Tibial nerve (tissue), 3 donors: ENCODE measurements around the gene TPM3.

Experiments
- CTCF ChIP-seq, 5 experiments: fragments of 200-600 bp in 3 of 5; fragments of 450-650 bp in 2 of 5; sonication (generic) in 3 of 5; IDR thresholded peaks; one replicate each; pipeline ENCODE4 v1.5.1; 2016 to 2019; ENCODE audit warnings: antibody characterized with exemption in 5 of 5, mild to moderate bottlenecking in 3 of 5, moderate library complexity in 2 of 5
- POLR2A ChIP-seq, 2 donors: fragments of 450-650 bp; IDR thresholded peaks; one replicate each; pipeline ENCODE4 v1.6.1; 2017; ENCODE audit warnings: antibody characterized with exemption in 2 of 2, mild to moderate bottlenecking in 2 of 2, moderate library complexity in 2 of 2

GRCh38 chr1:154155251-154155650 is 36.6 kb downstream of the TPM3 start:
- TF ChIP-seq CTCF (IDR thresholded peaks at IDR 0.05) (no peak), POLR2A (IDR thresholded peaks at IDR 0.05) (no peak)
